HepG2 (cell line): ENCODE measurements around the gene CELSR3. TPM values are rescaled to one million over a fixed set of nuclear protein-coding genes. Genes with fewer than 3 reads are reported as not detected.

Source experiments
- ARHGAP35 ChIP-seq: sonication (generic); formaldehyde crosslinking; IDR thresholded peaks from 2 replicates; pipeline ENCODE4 v1.9.0; 2022; ENCODE audit warnings: mild to moderate bottlenecking, inconsistent platforms, moderate library complexity, missing genetic modification reagents, borderline replicate concordance
- ARID4A ChIP-seq: sonication (generic); formaldehyde crosslinking; IDR thresholded peaks from 2 replicates; pipeline ENCODE4 v1.5.0; 2020; ENCODE audit warnings: mild to moderate bottlenecking, missing genetic modification reagents, borderline replicate concordance
- CENPT ChIP-seq: sonication (generic); formaldehyde crosslinking; IDR thresholded peaks from 2 replicates; pipeline ENCODE4 v1.8.0; 2022; ENCODE audit warnings: low read depth, mild to moderate bottlenecking, moderate library complexity, missing genetic modification reagents
- HNRNPL ChIP-seq: fragments of 200-400 bp; formaldehyde crosslinking; IDR thresholded peaks from 2 replicates; pipeline ENCODE4 v1.6.1; 2017; ENCODE audit warnings: mild to moderate bottlenecking, low read depth, low read length
- IKZF1 ChIP-seq: fragments of 450-650 bp; IDR thresholded peaks from 2 replicates; pipeline ENCODE4 v1.7.1; 2016
- KDM2A ChIP-seq: sonication (generic); formaldehyde crosslinking; IDR thresholded peaks from 2 replicates; pipeline ENCODE4 v1.4.0; 2020; ENCODE audit warnings: low read depth, missing genetic modification reagents, borderline replicate concordance
- LRRFIP1 ChIP-seq: sonication (generic); formaldehyde crosslinking; conservative IDR thresholded peaks from 2 replicates; pipeline ENCODE4 v1.4.0; 2020; ENCODE audit warnings: missing genetic modification reagents
- MED1 ChIP-seq: sonication (generic); formaldehyde crosslinking; IDR thresholded peaks from 2 replicates; pipeline ENCODE4 v1.4.0; 2020; ENCODE audit warnings: missing genetic modification reagents
- MED13 ChIP-seq: sonication (generic); formaldehyde crosslinking; IDR thresholded peaks from 2 replicates; pipeline ENCODE4 v1.5.0; 2020; ENCODE audit warnings: missing genetic modification reagents
- NFKB2 ChIP-seq: sonication (generic); formaldehyde crosslinking; IDR thresholded peaks from 2 replicates; pipeline ENCODE4 v1.4.0; 2020; ENCODE audit warnings: missing genetic modification reagents, borderline replicate concordance
- ZBTB42 ChIP-seq: sonication (generic); formaldehyde crosslinking; IDR thresholded peaks from 2 replicates; pipeline ENCODE4 v1.5.0; 2020; ENCODE audit warnings: mild to moderate bottlenecking, missing genetic modification reagents
- ZNF235 ChIP-seq: sonication (generic); formaldehyde crosslinking; IDR thresholded peaks from 2 replicates; pipeline ENCODE4 v1.8.1; 2023; ENCODE audit warnings: mild to moderate bottlenecking, missing genetic modification reagents, borderline replicate concordance
- polyA plus RNA-seq, 8 experiments: library from polyadenylated mRNA; depleted of rRNA in 3 of 8; stranded (reverse) in 7 of 8; unstranded in 1 of 8; fragments of >200 nt; fragmentation: Illumina TruSeq in 4 of 8; extraction: Trizol in 4 of 8; gene quantifications; 2 replicates each; pipeline versions ENCODE4 v1.2.1 to v1.2.3, GENCODE V29; 2011 to 2016; ENCODE audit warnings: low read depth in 4 of 8, missing spikeins in 1 of 8, mixed read lengths in 1 of 8; ENCODE audit not compliant: insufficient read depth in 1 of 8
- total RNA-seq, 5 experiments: library from RNA; depleted of rRNA; stranded (reverse); fragments of >200 nt; fragmentation: Illumina TruSeq; extraction: Trizol; gene quantifications; 2 replicates each; pipeline ENCODE4 v1.2.3, GENCODE V29; 2016; ENCODE audit warnings: low read depth in 1 of 5

CELSR3 gene
- total and polyA plus RNA-seq, 2 of the 13 experiments (the other 11 are each of a cell fraction or from before 2014, with no cell fraction given), result 5.4 to 6.7 TPM

DNA sequence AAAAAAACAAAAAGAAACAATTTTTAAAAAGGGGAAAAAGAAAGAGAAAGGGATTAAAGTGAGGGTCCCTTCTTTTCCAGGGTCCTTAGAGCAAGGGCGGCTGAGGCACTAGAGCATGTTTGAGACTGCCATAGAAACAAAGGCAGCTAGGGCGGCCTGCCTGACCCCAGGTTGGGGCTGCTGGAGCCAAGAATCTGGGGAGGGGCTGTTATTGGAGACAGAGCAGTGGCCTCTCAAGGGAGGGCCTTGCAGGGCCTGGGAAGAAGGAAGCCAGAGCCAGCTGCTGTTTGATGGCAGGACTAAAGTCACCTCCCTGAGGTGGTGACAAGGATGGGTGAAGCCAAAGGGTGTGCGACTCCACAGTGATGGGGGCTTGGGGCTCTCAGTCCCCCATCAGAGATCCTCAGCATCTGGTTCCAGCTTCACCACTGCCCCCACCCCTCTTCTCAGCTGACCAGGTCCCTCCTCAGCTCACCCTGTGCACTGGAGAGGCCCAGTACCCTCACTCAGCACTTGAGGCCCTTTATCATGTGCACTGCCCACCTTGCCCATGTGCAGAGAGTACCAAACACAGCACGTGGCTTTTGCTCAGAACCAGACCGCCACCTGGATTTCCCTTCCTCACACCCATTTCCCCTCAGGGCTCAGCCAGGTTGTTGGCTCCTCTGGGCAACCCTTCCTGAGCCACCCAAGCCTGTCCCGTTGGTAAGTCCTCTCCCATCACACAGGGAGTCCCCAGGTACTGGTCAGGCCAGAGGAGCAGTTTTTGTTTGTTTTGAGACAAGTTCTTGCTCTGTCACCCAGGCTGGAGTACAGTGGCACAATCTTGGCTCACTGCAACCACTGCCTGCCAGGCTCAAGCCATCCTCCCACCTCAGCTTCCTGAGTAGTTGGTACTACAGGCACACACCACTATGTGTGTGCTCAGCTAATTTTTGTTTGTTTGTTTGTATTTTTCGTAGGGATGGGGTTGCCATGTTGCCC is 42.9 kb downstream of the CELSR3 start (continued):
- TF ChIP-seq KDM2A (CRISPR knock-in tag), result no peak
- TF ChIP-seq ZBTB42 (CRISPR knock-in tag), result 0 out of 2 replicates have a peak, but pooled peaks have one; percentile 11
- TF ChIP-seq LRRFIP1, result no peak
- TF ChIP-seq NFKB2, result 0 out of 2 replicates have a peak, but pooled peaks have one; percentile 26
- TF ChIP-seq IKZF1, result no peak
- no peak for TF ChIP-seq MED13 (CRISPR knock-in tag)
- TF ChIP-seq ARID4A (CRISPR knock-in tag), result 0 out of 2 replicates have a peak, but pooled peaks have one; percentile 16
- TF ChIP-seq ARHGAP35 (CRISPR knock-in tag), result no peak
- peak; percentile 10; the same call in 1 of the 2 replicates for TF ChIP-seq MED1
- TF ChIP-seq CENPT, result no peak
- no peak for TF ChIP-seq ZNF235
- 0 out of 2 replicates have a peak, but pooled peaks have one; percentile 21 for TF ChIP-seq HNRNPL
- TF ChIP-seq, all 625 proteins: peak for 11
